Neural cell (in vitro differentiated cells): ENCODE measurements around the gene FJX1. TPM values are rescaled to one million over a fixed set of nuclear protein-coding genes. Genes with fewer than 3 reads are reported as not detected.

Experiments
- H2AFZ ChIP-seq: fragments of 200-600, 300-800 bp; sonication (generic), shearing (Covaris generic); 2 replicates; pipeline ENCODE4 v1.6.0; 2014; ENCODE audit warnings: low read depth, mild to moderate bottlenecking, antibody characterized with exemption, low read length, moderate library complexity
- H3F3A ChIP-seq: fragments of 200-600 bp; shearing (Covaris generic); 2 replicates; pipeline ENCODE4 v1.6.1; 2016; ENCODE audit warnings: mild to moderate bottlenecking, moderate library complexity, mixed read lengths, antibody characterized with exemption, low read length; ENCODE audit not compliant: insufficient read depth, poor library complexity, severe bottlenecking
- H3K27ac ChIP-seq: fragments of 200-600, 300-800 bp; sonication (generic), shearing (Covaris generic); 2 replicates; pipeline ENCODE4 v1.5.1; 2014; ENCODE audit warnings: mild to moderate bottlenecking, low read length, moderate library complexity
- H3K27me3 ChIP-seq: fragments of 300-800, 200-600 bp; sonication (generic), shearing (Covaris generic); 2 replicates; pipeline ENCODE4 v1.6.0; 2014; ENCODE audit warnings: mild to moderate bottlenecking, low read depth, low read length, moderate library complexity; ENCODE audit not compliant: insufficient read depth
- H3K36me3 ChIP-seq: fragments of 300-800, 200-600 bp; sonication (generic), shearing (Covaris generic); 2 replicates; pipeline ENCODE4 v1.5.1; 2014; ENCODE audit warnings: mild to moderate bottlenecking, antibody characterized with exemption, low read length, moderate library complexity; ENCODE audit not compliant: insufficient read depth
- H3K4me2 ChIP-seq: fragments of 300-800, 200-600 bp; sonication (generic), shearing (Covaris generic); 2 replicates; pipeline ENCODE4 v1.6.0; 2014; ENCODE audit warnings: mild to moderate bottlenecking, low read length
- H3K4me3 ChIP-seq: fragments of 300-800, 200-600 bp; sonication (generic), shearing (Covaris generic); 2 replicates; pipeline ENCODE4 v1.5.1; 2014; ENCODE audit warnings: mild to moderate bottlenecking, low read length, moderate library complexity
- H3K79me2 ChIP-seq: fragments of 200-600 bp; shearing (Covaris generic); replicated peaks from 2 replicates; pipeline ENCODE4 v1.6.0; 2014; ENCODE audit warnings: mild to moderate bottlenecking, low read length, moderate library complexity; ENCODE audit not compliant: insufficient read depth
- H3K9ac ChIP-seq: fragments of 300-800, 200-600 bp; sonication (generic), shearing (Covaris generic); 2 replicates; pipeline ENCODE4 v1.6.1; 2016; ENCODE audit warnings: mild to moderate bottlenecking, low read length, mixed read lengths
- H3K9me2 ChIP-seq: fragments of 200-600 bp; shearing (Covaris generic); 2 replicates; pipeline ENCODE4 v1.6.1; 2016; ENCODE audit warnings: mild to moderate bottlenecking, low read length, mixed read lengths; ENCODE audit not compliant: insufficient read depth
- H3K9me3 ChIP-seq: fragments of 200-600, 300-800 bp; sonication (generic), shearing (Covaris generic); 2 replicates; pipeline ENCODE4 v1.6.1; 2016; ENCODE audit warnings: mild to moderate bottlenecking, mixed run types, low read length, moderate library complexity, mixed read lengths
- H4K20me1 ChIP-seq: fragments of 200-600 bp; shearing (Covaris generic); 2 replicates; pipeline ENCODE4 v1.6.1; 2016; ENCODE audit warnings: mild to moderate bottlenecking, mixed run types; ENCODE audit not compliant: insufficient read depth
- CTCF ChIP-seq: fragments of 450-650 bp; IDR thresholded peaks from 2 replicates; pipeline ENCODE4 v1.5.1; 2014; ENCODE audit warnings: antibody characterized with exemption, mild to moderate bottlenecking, moderate library complexity; ENCODE audit not compliant: poor library complexity, severe bottlenecking
- EP300 ChIP-seq: fragments of 450-650 bp; conservative IDR thresholded peaks from 2 replicates; pipeline ENCODE4 v1.6.1; 2014; ENCODE audit warnings: antibody characterized with exemption, mild to moderate bottlenecking, moderate library complexity; ENCODE audit not compliant: poor library complexity, severe bottlenecking
- EZH2 ChIP-seq: fragments of 200-600, 300-800 bp; shearing (Covaris generic), sonication (generic); IDR thresholded peaks from 2 replicates; pipeline ENCODE4 v1.6.1; 2014; ENCODE audit warnings: antibody characterized with exemption, low read length, borderline replicate concordance, mild to moderate bottlenecking; ENCODE audit not compliant: insufficient read depth, poor library complexity, severe bottlenecking
- MXI1 ChIP-seq: fragments of 450-650 bp; conservative IDR thresholded peaks from 2 replicates; pipeline ENCODE4 v1.6.1; 2014; ENCODE audit warnings: antibody characterized with exemption, mild to moderate bottlenecking; ENCODE audit not compliant: poor library complexity, severe bottlenecking
- POLR2AphosphoS5 ChIP-seq: IDR thresholded peaks from 2 replicates; pipeline ENCODE4 v1.6.1; 2012
- RAD21 ChIP-seq: fragments of 450-650 bp; conservative IDR thresholded peaks from 2 replicates; pipeline ENCODE4 v1.6.1; 2014; ENCODE audit warnings: antibody characterized with exemption, mild to moderate bottlenecking, moderate library complexity
- REST ChIP-seq: IDR thresholded peaks from 2 replicates; pipeline ENCODE4 v1.6.1; 2012; ENCODE audit warnings: borderline replicate concordance
- SMC3 ChIP-seq: fragments of 450-650 bp; conservative IDR thresholded peaks from 2 replicates; pipeline ENCODE4 v1.6.1; 2014; ENCODE audit warnings: antibody characterized with exemption, mild to moderate bottlenecking, moderate library complexity; ENCODE audit not compliant: poor library complexity
- TAF1 ChIP-seq: IDR thresholded peaks from 2 replicates; pipeline ENCODE4 v1.6.1; 2012; ENCODE audit warnings: low read depth
- polyA plus RNA-seq: library from polyadenylated mRNA; depleted of rRNA; stranded (reverse); fragments of >200 nt; gene quantifications from 2 replicates; pipeline ENCODE4 v1.2.3, GENCODE V29; 2014

The FJX1 gene
- polyA plus RNA-seq, 1 donor from 2014 or later = 56.3 TPM

DNA sequence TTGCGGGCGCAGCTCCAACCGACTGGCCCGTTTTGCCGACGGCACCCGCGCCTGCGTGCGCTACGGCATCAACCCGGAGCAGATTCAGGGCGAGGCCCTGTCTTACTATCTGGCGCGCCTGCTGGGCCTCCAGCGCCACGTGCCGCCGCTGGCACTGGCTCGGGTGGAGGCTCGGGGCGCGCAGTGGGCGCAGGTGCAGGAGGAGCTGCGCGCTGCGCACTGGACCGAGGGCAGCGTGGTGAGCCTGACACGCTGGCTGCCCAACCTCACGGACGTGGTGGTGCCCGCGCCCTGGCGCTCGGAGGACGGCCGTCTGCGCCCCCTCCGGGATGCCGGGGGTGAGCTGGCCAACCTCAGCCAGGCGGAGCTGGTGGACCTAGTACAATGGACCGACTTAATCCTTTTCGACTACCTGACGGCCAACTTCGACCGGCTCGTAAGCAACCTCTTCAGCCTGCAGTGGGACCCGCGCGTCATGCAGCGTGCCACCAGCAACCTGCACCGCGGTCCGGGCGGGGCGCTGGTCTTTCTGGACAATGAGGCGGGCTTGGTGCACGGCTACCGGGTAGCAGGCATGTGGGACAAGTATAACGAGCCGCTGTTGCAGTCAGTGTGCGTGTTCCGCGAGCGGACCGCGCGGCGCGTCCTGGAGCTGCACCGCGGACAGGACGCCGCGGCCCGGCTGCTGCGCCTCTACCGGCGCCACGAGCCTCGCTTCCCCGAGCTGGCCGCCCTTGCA, 1.0 kb downstream of the FJX1 start:
- no peaks in the 10 kb centered on the region for H3K36me3 ChIP-seq
- no peaks in the 10 kb centered on the region for H3K9me2 ChIP-seq
- H3F3A ChIP-seq = peaks cover 5% of the 10 kb centered on the region
- H3K79me2 ChIP-seq = peaks cover 34% of the 10 kb centered on the region
- peak overlapping the region; percentile 99 for H3K9ac ChIP-seq
- H3K27ac ChIP-seq = peak overlapping the region; percentile 99
- TF ChIP-seq SMC3 (no peak), REST (peak; percentile 12), EZH2 (no peak), CTCF (no peak), TAF1 (peak; percentile 26), MXI1 (peak; percentile 83), RAD21 (no peak), POLR2AphosphoS5 (peak; percentile 27), EP300 (no peak)
- H3K4me2 ChIP-seq = peak overlapping the region; percentile 45
- peak overlapping the region; percentile 95 for H3K4me3 ChIP-seq
- no peaks in the 10 kb centered on the region for H4K20me1 ChIP-seq
- H2AFZ ChIP-seq = no peak overlapping the region
- no peaks in the 10 kb centered on the region for H3K27me3 ChIP-seq
- no peaks in the 10 kb centered on the region for H3K9me3 ChIP-seq

DNA sequence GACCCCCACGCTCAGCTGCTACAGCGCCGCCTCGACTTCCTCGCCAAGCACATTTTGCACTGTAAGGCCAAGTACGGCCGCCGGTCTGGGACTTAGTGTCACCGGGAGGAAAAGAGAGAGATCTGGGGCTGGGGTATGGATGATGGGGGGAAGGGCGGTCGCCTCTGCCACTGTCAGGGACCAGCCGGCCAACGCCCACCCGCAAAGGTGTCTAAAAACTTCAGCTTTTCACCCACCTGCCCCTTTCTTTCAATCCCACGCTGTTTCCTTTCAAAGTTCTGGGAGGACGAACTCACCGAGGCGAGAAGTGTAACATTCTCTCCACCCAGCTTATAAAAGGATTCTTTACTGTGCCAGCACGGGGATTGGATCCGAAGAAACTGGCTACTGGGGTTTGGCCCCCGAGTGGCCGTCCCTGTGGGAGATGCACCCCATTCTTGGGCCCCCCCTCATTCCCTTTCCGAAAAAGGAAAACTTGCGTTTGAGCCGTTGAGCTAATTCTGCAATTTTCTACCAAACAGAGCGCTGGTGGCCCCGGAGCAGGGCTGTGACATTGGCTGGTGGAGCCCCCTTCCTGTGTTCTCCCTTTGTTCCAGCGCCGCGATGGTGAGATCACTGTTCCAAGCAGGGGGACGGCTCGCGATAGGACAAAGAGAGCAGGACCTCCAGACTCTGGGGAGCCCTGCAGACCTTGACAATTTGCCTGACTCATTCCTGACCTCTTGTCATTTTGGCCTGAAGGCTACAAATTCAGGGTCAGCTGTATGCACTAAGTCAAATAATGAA, 1.8 kb downstream of the FJX1 start:
- peak overlapping the region; percentile 99 for H3K9ac ChIP-seq
- H3K4me3 ChIP-seq = peak overlapping the region; percentile 95
- H2AFZ ChIP-seq = no peak overlapping the region
- no peaks in the 10 kb centered on the region for H4K20me1 ChIP-seq
- no peaks in the 10 kb centered on the region for H3K9me2 ChIP-seq
- peak overlapping the region; percentile 90 for H3K4me2 ChIP-seq
- TF ChIP-seq CTCF = peak; percentile 41
- peak; percentile 53 for TF ChIP-seq SMC3
- TF ChIP-seq TAF1 = peak; percentile 78
- no peak for TF ChIP-seq MXI1
- peak; percentile 52 for TF ChIP-seq EP300
- TF ChIP-seq POLR2AphosphoS5 = peak; percentile 96
- no peak for TF ChIP-seq EZH2
- peak; percentile 68 for TF ChIP-seq REST
- peak; percentile 51 for TF ChIP-seq RAD21
- H3F3A ChIP-seq = peaks cover 5% of the 10 kb centered on the region
- H3K79me2 ChIP-seq = peaks cover 34% of the 10 kb centered on the region
- H3K36me3 ChIP-seq = no peaks in the 10 kb centered on the region
- H3K27me3 ChIP-seq = no peaks in the 10 kb centered on the region
- peak overlapping the region; percentile 99 for H3K27ac ChIP-seq
- H3K9me3 ChIP-seq = no peaks in the 10 kb centered on the region
